ENCODE results near the gene ZNF592. TPM values are rescaled to one million over a fixed set of nuclear protein-coding genes. Genes with fewer than 3 reads are reported as not detected.
A peak's percentile ranks its signal among the peaks of the same experiment; 100 is the strongest.

The ZNF592 gene
- polyA plus RNA-seq, 2 of the 4 experiments (the other 2 are of a cell fraction): 12.4 to 13.9 TPM

- peak in 1 of 2 experiments; percentile 13; a peak in 3 of 6 replicates for ATAC-seq
- no peak overlapping the region for H3K4me2 ChIP-seq
- CTCF ChIA-PET: interaction anchor here (1.5 kb wide), 1 partner anchor 130 kb away, joined by 5 read pairs; no protein-coding TSS in a partner anchor
Observed at GRCh38 chr15:84797801-84798200, 49.4 kb downstream of the ZNF592 start.

GRCh38 chr15:84798436-84798946 is 50.1 kb downstream of the ZNF592 start:
- CTCF ChIA-PET: interaction anchor here (1.1 to 1.5 kb wide), 2 partner anchors 40 to 130 kb away, joined by 3 to 5 read pairs; no protein-coding TSS in a partner anchor
- Histone ChIP-seq H3K4me1 (no peaks in the 10 kb centered on the region), H3K27ac (no peak overlapping the region), H3K9me3 (no peaks in the 10 kb centered on the region), H3K4me3 (no peak overlapping the region), H3K4me2 (no peak overlapping the region)
- POLR2A ChIA-PET: no interaction called here
- DNase-seq (ENCODE audit: low read depth in 1 of 2, low spot score in 1 of 2) (no peak), ATAC-seq (no peak; a peak in 1 of 6 replicates), FAIRE-seq (no peak)
- WGBS (ENCODE audit: missing lambda C conversion rate): 91% methylated on average over 21 of the region's 21 CpGs
- no peak for TF ChIP-seq MAX (IDR thresholded peaks at IDR 0.05)
- TF ChIP-seq GATA3 (IDR thresholded peaks at IDR 0.05; ENCODE audit: borderline replicate concordance): no peak
- TF ChIP-seq NFE2L2 (conservative IDR thresholded peaks at IDR 0.05; ENCODE audit: low read length): no peak
- no peak for TF ChIP-seq CTCF (IDR thresholded peaks at IDR 0.05)
- no peak for TF ChIP-seq RCOR1 (IDR thresholded peaks at IDR 0.05; ENCODE audit: low read depth, low read length)
- TF ChIP-seq CHD2 (IDR thresholded peaks at IDR 0.05; ENCODE audit: low read length, partially characterized antibody): no peak
- TF ChIP-seq RNF2 (IDR thresholded peaks at IDR 0.05; ENCODE audit: borderline replicate concordance, low read depth): no peak
- TF ChIP-seq RFX5 (IDR thresholded peaks at IDR 0.05): no peak
- no peak for TF ChIP-seq HOXA7 (CRISPR knock-in tag; IDR thresholded peaks at IDR 0.05)
- no peak for TF ChIP-seq FOSB (CRISPR knock-in tag; IDR thresholded peaks at IDR 0.05)
- no peak for TF ChIP-seq ESRRA (IDR thresholded peaks at IDR 0.05; ENCODE audit: borderline replicate concordance, low read length)
- TF ChIP-seq ZNF302 (CRISPR knock-in tag; IDR thresholded peaks at IDR 0.05): no peak
- no peak for TF ChIP-seq PHF8 (IDR thresholded peaks at IDR 0.05; ENCODE audit: borderline replicate concordance, low read depth)
- no peak for TF ChIP-seq E2F6 (IDR thresholded peaks at IDR 0.05; ENCODE audit: borderline replicate concordance, low read depth)
- no peak for TF ChIP-seq TFCP2L1 (CRISPR knock-in tag; IDR thresholded peaks at IDR 0.05)
- TF ChIP-seq USF2 (IDR thresholded peaks at IDR 0.05): no peak
- TF ChIP-seq EHMT2 (IDR thresholded peaks at IDR 0.05; ENCODE audit: low read depth): no peak
- no peak for TF ChIP-seq ZC3H11A (IDR thresholded peaks at IDR 0.05)
- no peak for TF ChIP-seq MAFK (IDR thresholded peaks at IDR 0.05; ENCODE audit: partially characterized antibody)
- no peak for TF ChIP-seq POLR2A (IDR thresholded peaks at IDR 0.05; ENCODE audit: low read length)

More at GRCh38 chr15:84797801-84798200, 49.4 kb downstream of the ZNF592 start:
- H3K27ac ChIP-seq: no peak overlapping the region
- DNase-seq (ENCODE audit: low read depth in 1 of 2, low spot score in 1 of 2): no peak
- H3K4me3 ChIP-seq: no peak overlapping the region
- no peaks in the 10 kb centered on the region for H3K4me1 ChIP-seq
- POLR2A ChIA-PET: no interaction called here
- peak; percentile 17; the same call in 1 of the 2 replicates for TF ChIP-seq POLR2A (IDR thresholded peaks at IDR 0.05; ENCODE audit: low read length)
- TF ChIP-seq CHD4 (IDR thresholded peaks at IDR 0.05; ENCODE audit: borderline replicate concordance): no peak
- H3K9me3 ChIP-seq: no peaks in the 10 kb centered on the region
- 74% methylated on average over 3 of the region's 3 CpGs for WGBS (ENCODE audit: missing lambda C conversion rate)
- FAIRE-seq: no peak
